ENCODE results near the gene ORM2. TPM values are rescaled to one million over a fixed set of nuclear protein-coding genes. Genes with fewer than 3 reads are reported as not detected.

The ORM2 gene
- polyA plus RNA-seq, 1 of the 3 experiments (the other 2 are of a cell fraction): not detected

DNA sequence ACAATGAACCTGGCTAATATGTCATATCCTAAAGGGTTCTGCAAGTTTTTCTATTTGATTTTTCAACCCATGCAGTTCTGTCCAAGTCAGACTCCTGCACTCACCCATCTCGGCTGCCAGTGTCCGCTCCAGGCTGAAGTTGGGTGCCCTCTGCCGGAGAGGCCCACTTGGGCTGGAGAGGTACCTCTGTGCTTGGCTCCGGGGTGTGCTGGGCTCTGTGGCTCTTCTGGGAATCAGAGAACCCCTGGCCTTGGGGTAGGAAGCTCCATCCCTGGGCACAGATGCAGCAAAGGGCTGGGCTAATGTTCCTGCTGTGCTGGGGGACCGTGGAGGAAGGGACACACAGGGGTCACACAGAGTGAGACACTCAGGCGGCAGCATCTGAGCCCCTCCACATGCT, 26.2 kb downstream of the ORM2 start:
- Histone ChIP-seq H3K4me2 (no peak overlapping the region), H3K9me3 (no peaks in the 10 kb centered on the region), H3K4me1 (ENCODE audit: control insufficient read depth in 1 of 2, insufficient read depth in 2 of 2, low read depth in 1 of 2, low read length in 1 of 2) (no peaks in the 10 kb centered on the region), H3K27ac (ENCODE audit: low read depth in 2 of 2, low read length in 1 of 2) (no peak overlapping the region), H3K9me2 (no peaks in the 10 kb centered on the region), H3K36me3 (replicated peaks in 1 of 2; ENCODE audit: control insufficient read depth in 1 of 2, insufficient read depth in 2 of 2, low read length in 1 of 2) (no peaks in the 10 kb centered on the region), H4K20me1 (ENCODE audit: insufficient read depth) (no peaks in the 10 kb centered on the region), H3K27me3 (ENCODE audit: insufficient read depth) (no peaks in the 10 kb centered on the region), H3K4me3 (ENCODE audit: low read depth in 2 of 2, low read length in 1 of 2) (no peak overlapping the region), H3K9ac (no peak overlapping the region), H3K79me2 (ENCODE audit: insufficient read depth) (no peaks in the 10 kb centered on the region), H3F3A (replicated peaks; ENCODE audit: insufficient read depth) (peaks cover 4% of the 10 kb centered on the region), H2AFZ (ENCODE audit: low read depth) (no peak overlapping the region)
- DNase-seq: no peak
- no peak for TF ChIP-seq NFIC (IDR thresholded peaks at IDR 0.05; ENCODE audit: borderline replicate concordance)
- TF ChIP-seq USF2 (IDR thresholded peaks at IDR 0.05; ENCODE audit: borderline replicate concordance, low read depth, low read length): no peak
- TF ChIP-seq REST (IDR thresholded peaks at IDR 0.05; ENCODE audit: low read depth, low read length): no peak
- no peak for TF ChIP-seq SMC3 (IDR thresholded peaks at IDR 0.05; ENCODE audit: low read depth, low read length)
- TF ChIP-seq EP300 (IDR thresholded peaks at IDR 0.05; ENCODE audit: borderline replicate concordance in 1 of 2, low read depth in 1 of 2, low read length in 1 of 2): no peak
- TF ChIP-seq SIN3A (IDR thresholded peaks at IDR 0.05; ENCODE audit: borderline replicate concordance, low read depth, low read length): no peak
- no peak for TF ChIP-seq GABPA (IDR thresholded peaks at IDR 0.05; ENCODE audit: low read depth)
- TF ChIP-seq MEF2A (IDR thresholded peaks at IDR 0.05; ENCODE audit: borderline replicate concordance, low read depth): no peak
- TF ChIP-seq CHD2 (IDR thresholded peaks at IDR 0.05; ENCODE audit: low read length, partially characterized antibody): no peak
- no peak for TF ChIP-seq CTCF (IDR thresholded peaks at IDR 0.05)
- TF ChIP-seq MAX (IDR thresholded peaks at IDR 0.05; ENCODE audit: low read depth): no peak
- TF ChIP-seq TEAD4 (IDR thresholded peaks at IDR 0.05; ENCODE audit: borderline replicate concordance, insufficient read depth): no peak
- no peak for TF ChIP-seq FOSL2 (IDR thresholded peaks at IDR 0.05; ENCODE audit: borderline replicate concordance, low read depth)
- TF ChIP-seq RXRA (IDR thresholded peaks at IDR 0.05; ENCODE audit: borderline replicate concordance, low read depth): no peak
- ChIA-PET POLR2A (no interaction called here), CTCF (interaction anchor here (1.1 to 1.2 kb wide), 2 partner anchors 65 to 273 kb away, joined by 3 read pairs; no protein-coding TSS in a partner anchor)
- 83% methylated on average over 4 of the region's 6 CpGs for whole genome bisulfite sequencing (ENCODE audit: low lambda C conversion rate)

Data from SK-N-SH (cell line).